GM18870 (cell line): Measurements from ENCODE around the gene CENPP.
"Not testable (repeated sequence)": the region's sequence is repeated elsewhere in the genome, so short reads cannot be mapped to it uniquely, and the experiment has no call there.

ENCODE experiments used
- ATAC-seq: cut with Tn5 transposase; IDR thresholded peaks from one replicate; pipeline ENCODE4 v1.9.1; 2021; ENCODE audit warnings: moderate library complexity; ENCODE audit not compliant: unreplicated experiment

Gene CENPP

DNA sequence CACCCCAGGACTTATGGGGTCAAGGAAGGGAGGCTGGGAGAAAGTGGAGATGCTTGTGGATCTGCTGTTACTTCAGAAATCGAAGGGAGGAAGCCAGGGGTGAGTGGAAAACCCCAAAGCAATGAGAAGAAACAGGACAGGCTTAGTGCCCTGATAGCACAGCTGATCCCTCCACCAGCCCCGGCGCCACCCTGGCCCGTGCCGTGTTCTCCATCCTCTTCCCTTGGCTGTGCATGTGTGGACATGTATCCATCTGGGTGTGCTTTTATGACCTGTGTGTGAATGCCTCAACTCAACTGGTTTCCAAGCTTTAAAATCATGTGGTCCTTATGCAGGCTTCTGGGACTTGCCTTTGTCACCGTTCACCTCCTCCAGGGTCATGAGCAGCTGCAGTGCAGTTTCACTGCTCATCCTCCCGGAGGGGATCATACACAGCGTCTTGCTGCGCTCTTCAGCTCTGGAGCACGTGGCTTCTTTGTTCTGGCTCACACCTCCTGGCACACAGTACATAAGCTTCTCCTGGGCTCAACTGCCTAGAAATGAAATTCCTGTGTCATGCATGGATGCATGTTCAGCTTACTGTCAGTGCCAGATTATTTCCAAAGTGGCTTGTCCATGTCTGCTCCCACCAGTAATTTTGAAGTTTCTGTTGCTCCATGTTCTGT is 286.0 kb downstream of the CENPP start:
- no peak for ATAC-seq

GRCh38 chr9:92612292-92612691 is 286.5 kb downstream of the CENPP start:
- ATAC-seq, result no peak

DNA sequence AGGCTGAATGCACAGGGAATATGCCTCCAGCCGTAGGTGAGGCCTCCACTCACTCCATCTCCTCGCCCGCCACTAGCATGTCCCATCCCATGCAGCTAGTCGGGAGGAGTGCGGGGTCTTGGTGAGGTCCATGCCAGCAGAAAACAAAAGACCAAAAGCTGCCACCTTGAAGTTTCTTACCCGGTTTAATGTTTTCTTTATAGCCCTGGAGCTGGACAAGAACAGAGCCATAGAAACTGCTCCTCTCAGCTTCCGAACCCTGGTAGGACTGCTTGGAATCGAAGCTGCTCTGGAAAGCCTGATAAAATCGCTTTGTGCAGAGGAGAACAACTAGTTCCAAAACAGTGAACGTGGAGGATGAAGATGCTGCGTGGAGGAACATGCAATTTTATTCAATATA is 287.1 kb downstream of the CENPP start:
- no peak for ATAC-seq

GRCh38 chr9:92613268-92614122 is 287.7 kb downstream of the CENPP start:
- ATAC-seq, result no peak

GRCh38 chr9:92614123-92614510 is 288.4 kb downstream of the CENPP start:
- ATAC-seq, result no peak

DNA sequence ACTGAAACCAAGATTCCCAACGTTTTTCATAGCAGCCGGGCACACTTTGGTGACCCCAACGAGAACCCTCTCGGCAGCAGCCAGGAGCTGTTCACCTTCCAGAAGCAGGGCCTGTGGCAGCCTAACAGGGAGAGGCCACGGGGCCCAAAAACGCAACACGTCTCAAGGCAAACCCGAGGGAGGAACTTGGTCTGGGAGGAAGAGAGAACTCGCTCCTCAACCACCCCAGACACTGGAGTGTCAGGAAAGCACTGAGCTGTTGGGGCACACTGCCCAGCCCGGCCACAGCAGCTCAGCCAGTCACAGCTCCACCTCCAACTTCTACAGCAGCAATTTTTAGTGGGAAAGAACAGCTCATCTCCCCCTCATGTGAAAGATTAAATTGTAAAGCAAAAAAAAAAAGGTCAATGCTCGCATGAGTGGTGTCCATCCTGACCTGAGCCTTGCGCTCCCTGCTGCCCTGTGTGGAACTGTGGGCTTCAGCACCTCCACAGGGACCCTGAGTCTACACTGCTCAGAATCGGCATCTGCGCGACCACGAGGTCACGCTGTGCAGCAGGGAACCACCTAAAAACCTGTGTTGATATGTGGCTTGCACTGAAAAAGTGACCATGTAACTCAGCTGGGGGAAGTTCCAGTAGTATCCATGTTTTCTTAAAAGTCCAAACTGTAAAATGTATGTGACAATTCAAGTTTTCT is 289.2 kb downstream of the CENPP start:
- ATAC-seq, result no peak

- ATAC-seq, result no peak
Measured at GRCh38 chr9:92615790-92616189, 290.0 kb downstream of the CENPP start.

- ATAC-seq, result no peak
Measured at GRCh38 chr9:92616199-92616641, 290.5 kb downstream of the CENPP start.

GRCh38 chr9:92616655-92617111 is 290.9 kb downstream of the CENPP start:
- no peak for ATAC-seq

GRCh38 chr9:92617195-92617813 is 291.6 kb downstream of the CENPP start:
- no peak for ATAC-seq

DNA sequence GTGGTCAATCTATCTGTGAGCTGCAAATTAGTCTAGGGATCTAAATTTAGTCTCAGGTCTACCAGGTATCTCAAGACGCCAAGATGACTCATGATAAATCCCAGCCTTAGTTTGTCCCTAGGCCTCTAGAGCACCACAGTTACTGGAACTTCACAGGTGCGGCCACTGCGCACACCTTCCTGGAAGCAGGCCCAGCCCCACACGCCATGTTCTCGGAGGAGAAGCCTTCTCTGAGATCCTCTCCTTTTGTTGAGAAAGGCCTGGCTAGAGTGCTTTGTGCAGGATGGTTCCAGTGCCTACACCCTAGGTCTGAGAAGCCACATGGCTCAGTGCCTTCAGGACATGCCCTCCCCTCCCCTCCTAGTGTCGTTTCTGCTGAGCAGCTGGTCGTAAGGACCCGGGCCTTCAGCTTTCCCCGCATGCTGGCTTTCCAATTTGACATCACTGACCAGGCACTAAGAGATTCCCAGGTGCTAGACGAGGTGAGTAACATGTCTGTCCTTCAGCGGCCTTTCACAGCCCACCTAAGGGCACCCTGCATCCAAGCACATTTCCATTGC is 292.3 kb downstream of the CENPP start:
- ATAC-seq, result no peak

- ATAC-seq, result no peak
Measured at GRCh38 chr9:92618633-92619225, 293.0 kb downstream of the CENPP start.

GRCh38 chr9:92619601-92620300 is 294.0 kb downstream of the CENPP start:
- ATAC-seq, result no peak

GRCh38 chr9:92620845-92621244 is 295.1 kb downstream of the CENPP start:
- no peak for ATAC-seq

GRCh38 chr9:92623936-92624335 is 298.2 kb downstream of the CENPP start:
- not testable (repeated sequence) for ATAC-seq

DNA sequence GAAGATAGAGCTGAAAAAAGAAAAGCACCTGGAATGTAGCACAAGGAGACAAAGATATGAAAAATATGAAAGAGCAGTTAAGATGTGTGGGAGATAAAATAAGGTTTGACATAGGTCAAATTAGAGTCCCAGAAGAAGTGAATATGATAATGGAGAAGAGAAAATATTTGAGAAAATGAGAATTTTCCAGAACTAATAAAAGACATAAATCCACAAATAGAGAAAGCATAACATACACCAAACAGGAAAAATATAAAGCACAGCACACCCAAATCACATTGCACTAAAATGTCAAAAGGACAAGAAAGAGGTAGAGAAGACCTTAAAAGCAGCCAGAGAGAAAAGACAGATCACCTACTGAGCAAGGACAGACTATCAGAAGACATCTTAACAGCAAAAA is 300.7 kb downstream of the CENPP start:
- ATAC-seq, result no peak

- no peak for ATAC-seq
Measured at GRCh38 chr9:92627651-92628050, 301.9 kb downstream of the CENPP start.

- no peak for ATAC-seq
Measured at GRCh38 chr9:92631452-92632343, 305.9 kb downstream of the CENPP start.

- ATAC-seq, result no peak
Measured at GRCh38 chr9:92632641-92633040, 306.9 kb downstream of the CENPP start.
